Measurements from ENCODE around the gene BOLL. TPM values are rescaled to one million over a fixed set of nuclear protein-coding genes. Genes with fewer than 3 reads are reported as not detected.
"Not testable (repeated sequence)": the region's sequence is repeated elsewhere in the genome, so short reads cannot be mapped to it uniquely, and the experiment has no call there.

The BOLL gene
- not detected for total RNA-seq

- no peak for ATAC-seq
Observed at GRCh38 chr2:197784956-197785941, at the start of gene BOLL. Gene BOLL, minus strand, starts transcription at chr2:197785319. Its CDS starts 3,469 bp downstream, at chr2:197781850.

- ATAC-seq: not testable (repeated sequence)
Observed at GRCh38 chr2:197834771-197835170, 49.7 kb upstream of the BOLL start.

- ATAC-seq: no peak
Observed at GRCh38 chr2:197828464-197829135, 43.5 kb upstream of the BOLL start.

GRCh38 chr2:197827618-197828017 lies 42.5 kb upstream of the BOLL start:
- no peak for ATAC-seq

GRCh38 chr2:197822333-197822732 lies 37.2 kb upstream of the BOLL start:
- no peak for ATAC-seq

- ATAC-seq: no peak
Observed at GRCh38 chr2:197821550-197822289, 36.6 kb upstream of the BOLL start.

- no peak for ATAC-seq
Observed at GRCh38 chr2:197814526-197814925, 29.4 kb upstream of the BOLL start.

- peak; percentile 61 for ATAC-seq
Observed at GRCh38 chr2:197813093-197813787, 28.1 kb upstream of the BOLL start.

GRCh38 chr2:197810491-197810890 lies 25.4 kb upstream of the BOLL start:
- ATAC-seq: no peak

GRCh38 chr2:197810016-197810415 lies 24.9 kb upstream of the BOLL start:
- no peak for ATAC-seq

- ATAC-seq: no peak
Observed at GRCh38 chr2:197809064-197809463, 23.9 kb upstream of the BOLL start.

- ATAC-seq: no peak
Observed at GRCh38 chr2:197805715-197806633, 20.9 kb upstream of the BOLL start.

GRCh38 chr2:197804758-197805714 lies 19.9 kb upstream of the BOLL start:
- ATAC-seq: peak; percentile 34

GRCh38 chr2:197804049-197804757 lies 19.1 kb upstream of the BOLL start, which contains the start of gene PLCL1:
Gene PLCL1, plus strand, starts transcription at chr2:197804593.
- ATAC-seq: peak; percentile 99

GRCh38 chr2:197803033-197803444 lies 17.9 kb upstream of the BOLL start:
- ATAC-seq: peak; percentile 52

GRCh38 chr2:197801033-197801432 lies 15.9 kb upstream of the BOLL start:
- ATAC-seq: no peak

GRCh38 chr2:197800091-197800490 lies 15.0 kb upstream of the BOLL start:
- no peak for ATAC-seq

GRCh38 chr2:197799068-197799467 lies 13.9 kb upstream of the BOLL start:
- no peak for ATAC-seq

- no peak for ATAC-seq
Observed at GRCh38 chr2:197798187-197798586, 13.1 kb upstream of the BOLL start.
